GM10266 (cell line): ENCODE data around the gene ABI3.

Experiments
- DNase-seq: peaks from one replicate; pipeline ENCODE4 v3.0.0; 2012; ENCODE audit errors: extremely low spot score
- CTCF ChIP-seq: IDR thresholded peaks from 2 replicates; pipeline ENCODE4 v1.5.1; 2012; ENCODE audit warnings: mild to moderate bottlenecking, low read depth; ENCODE audit not compliant: control insufficient read depth, insufficient read depth; ENCODE audit errors: missing control alignments

The ABI3 gene

DNA sequence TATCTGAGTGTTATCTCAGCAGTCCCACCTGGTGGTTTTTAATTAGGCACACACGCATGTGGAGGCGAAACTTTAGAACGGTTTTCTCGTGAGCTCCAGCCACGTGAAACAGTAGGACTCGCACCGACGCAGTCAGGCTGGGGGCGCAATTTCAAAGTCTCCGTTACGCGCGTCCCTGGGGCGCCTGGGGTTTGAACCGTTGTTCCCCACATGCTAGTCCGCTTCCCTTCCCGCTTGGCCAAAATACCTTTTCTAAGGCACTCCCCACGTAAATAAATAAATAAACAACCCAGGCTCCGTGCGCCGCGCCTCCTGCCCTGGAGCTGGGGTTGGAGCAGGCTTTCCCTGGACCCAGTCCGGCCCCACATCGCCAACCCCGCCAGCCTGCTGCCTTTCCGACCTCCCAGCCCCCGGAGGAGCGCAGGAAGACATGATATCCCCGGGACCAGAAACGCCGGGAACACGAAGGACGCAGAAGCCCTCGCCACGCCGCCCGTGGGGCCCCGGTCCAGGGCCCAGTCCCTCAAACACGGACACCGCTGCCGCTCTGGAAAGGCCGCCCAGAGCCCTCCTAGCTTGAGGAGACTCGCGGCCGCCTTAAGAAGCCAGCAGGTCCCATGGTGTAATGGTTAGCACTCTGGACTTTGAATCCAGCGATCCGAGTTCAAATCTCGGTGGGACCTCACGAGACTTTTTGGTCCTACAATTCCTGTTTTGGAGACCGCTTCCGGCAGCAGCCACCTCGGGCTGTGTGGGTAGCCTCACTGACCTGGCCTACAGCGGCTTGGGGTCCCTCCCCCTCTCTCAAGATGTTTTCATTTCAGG, 18.4 kb upstream of the ABI3 start:
- DNase-seq, result peak; percentile 52
- peak; percentile 62 for TF ChIP-seq CTCF

- no peak for TF ChIP-seq CTCF
- DNase-seq, result peak; percentile 59
These were observed 16.8 kb upstream of the ABI3 start for GRCh38 chr17:49193513-49194296.

- DNase-seq, result no peak
- TF ChIP-seq CTCF, result no peak
These were observed 16.3 kb upstream of the ABI3 start for GRCh38 chr17:49194297-49194607.

DNA sequence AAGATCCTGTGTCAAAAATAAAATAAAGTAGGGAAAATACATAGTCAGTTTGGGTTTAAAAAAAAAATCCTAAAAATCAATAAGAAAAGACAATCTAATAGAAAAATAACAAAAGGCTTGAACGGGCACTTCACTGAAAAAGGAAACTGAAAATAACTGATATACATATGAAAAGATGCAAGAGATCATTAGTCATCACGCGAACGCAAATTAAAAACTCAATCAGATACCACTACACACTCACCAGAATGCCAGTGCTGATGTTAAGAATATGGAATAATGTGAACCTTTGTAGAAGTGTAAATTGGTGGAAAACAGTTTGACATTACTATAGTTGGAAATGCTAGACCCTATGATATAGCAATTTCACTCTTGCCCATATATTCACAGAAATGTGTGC, 14.8 kb upstream of the ABI3 start:
- no peak for TF ChIP-seq CTCF

DNA sequence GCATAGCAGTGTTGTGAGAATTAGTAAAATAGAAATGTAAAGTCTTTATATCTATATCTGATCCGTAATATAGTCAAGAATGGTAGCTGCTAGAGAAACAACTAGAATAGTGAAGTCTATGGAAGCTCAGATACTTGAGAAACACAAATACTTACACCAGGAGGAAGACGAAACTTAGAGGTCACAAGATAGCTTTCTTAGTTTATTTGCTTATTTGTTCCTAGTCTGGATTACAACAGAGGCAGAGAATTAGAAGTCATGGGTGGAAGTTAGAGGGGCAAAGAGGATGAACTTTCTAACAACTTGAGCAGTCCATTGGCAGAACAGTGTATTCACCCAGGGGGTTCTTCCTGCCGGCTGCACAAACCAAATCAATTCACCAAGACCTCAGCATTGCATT, 14.0 kb upstream of the ABI3 start:
- TF ChIP-seq CTCF, result no peak
- no peak for DNase-seq

More for the DNA sequence above, 14.8 kb upstream of the ABI3 start:
- DNase-seq, result no peak

GRCh38 chr17:49197346-49197998, 13.0 kb upstream of the ABI3 start:
- no peak for TF ChIP-seq CTCF
- no peak for DNase-seq
